Bronchial epithelial cell (primary cell): Measurements from ENCODE around the gene SGK1. TPM values are rescaled to one million over a fixed set of nuclear protein-coding genes. Genes with fewer than 3 reads are reported as not detected.
"Not testable (repeated sequence)": the region's sequence is repeated elsewhere in the genome, so short reads cannot be mapped to it uniquely, and the experiment has no call there.

Experiments
- DNase-seq: peaks from one replicate; pipeline ENCODE4 v3.0.0-alpha.2; 2010; ENCODE audit warnings: low read depth
- FAIRE-seq: peaks from 2 replicates; lab custom pipeline; 2011; peaks lifted over from hg19 to GRCh38; lab: Jason Lieb, UNC
- H3K27me3 ChIP-seq: 2 replicates; pipeline ENCODE4 v1.5.1; 2011; ENCODE audit warnings: low read length; ENCODE audit not compliant: control insufficient read depth, insufficient read depth
- H3K36me3 ChIP-seq: 2 replicates; pipeline ENCODE4 v1.5.1; 2011; ENCODE audit warnings: low read length; ENCODE audit not compliant: control insufficient read depth, insufficient read depth
- H3K4me3 ChIP-seq: 2 replicates; pipeline ENCODE4 v1.5.1; 2011; ENCODE audit warnings: mild to moderate bottlenecking, low read depth, low read length, control low read depth
- total RNA-seq: library from RNA; depleted of rRNA; stranded (reverse); fragments of >200 nt; gene quantifications from 2 replicates; pipeline ENCODE4 v1.2.1, GENCODE V29; 2014
- TF ChIP-seq, protein P1 (sequence below): IDR thresholded peaks from 2 replicates; pipeline ENCODE4 v1.5.1; 2011; ENCODE audit warnings: mild to moderate bottlenecking, moderate library complexity, low read length, control low read depth, inconsistent platforms; ENCODE audit not compliant: insufficient read depth, severe bottlenecking

Gene SGK1
- total RNA-seq, 1 donor from 2014 or later: 13.4 TPM

DNA sequence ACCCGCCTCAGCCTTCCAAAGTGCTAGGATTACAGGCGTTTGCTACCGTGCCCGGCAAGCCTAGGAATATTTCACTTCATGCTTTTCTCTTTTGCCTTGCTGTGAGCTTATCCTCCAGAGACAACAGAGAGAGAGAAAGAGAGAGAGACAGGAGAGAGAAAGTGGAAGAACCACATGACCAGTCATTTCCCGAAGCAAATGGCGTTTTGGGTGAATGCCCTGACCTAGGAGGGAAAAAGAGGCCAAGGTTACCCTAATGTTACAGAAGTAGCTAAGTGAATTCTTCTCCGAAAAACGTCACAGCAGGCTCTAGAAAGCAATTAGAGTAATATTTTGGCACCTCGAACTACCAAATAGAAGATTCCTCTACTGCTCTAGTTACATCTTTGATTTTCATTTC lies 9.1 kb downstream of the SGK1 start:
- FAIRE-seq: no peak
- no peaks in the 10 kb centered on the region for H3K36me3 ChIP-seq
- DNase-seq: no peak
- no peak overlapping the region for H3K4me3 ChIP-seq
- TF ChIP-seq, protein P1, sequence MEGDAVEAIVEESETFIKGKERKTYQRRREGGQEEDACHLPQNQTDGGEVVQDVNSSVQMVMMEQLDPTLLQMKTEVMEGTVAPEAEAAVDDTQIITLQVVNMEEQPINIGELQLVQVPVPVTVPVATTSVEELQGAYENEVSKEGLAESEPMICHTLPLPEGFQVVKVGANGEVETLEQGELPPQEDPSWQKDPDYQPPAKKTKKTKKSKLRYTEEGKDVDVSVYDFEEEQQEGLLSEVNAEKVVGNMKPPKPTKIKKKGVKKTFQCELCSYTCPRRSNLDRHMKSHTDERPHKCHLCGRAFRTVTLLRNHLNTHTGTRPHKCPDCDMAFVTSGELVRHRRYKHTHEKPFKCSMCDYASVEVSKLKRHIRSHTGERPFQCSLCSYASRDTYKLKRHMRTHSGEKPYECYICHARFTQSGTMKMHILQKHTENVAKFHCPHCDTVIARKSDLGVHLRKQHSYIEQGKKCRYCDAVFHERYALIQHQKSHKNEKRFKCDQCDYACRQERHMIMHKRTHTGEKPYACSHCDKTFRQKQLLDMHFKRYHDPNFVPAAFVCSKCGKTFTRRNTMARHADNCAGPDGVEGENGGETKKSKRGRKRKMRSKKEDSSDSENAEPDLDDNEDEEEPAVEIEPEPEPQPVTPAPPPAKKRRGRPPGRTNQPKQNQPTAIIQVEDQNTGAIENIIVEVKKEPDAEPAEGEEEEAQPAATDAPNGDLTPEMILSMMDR: no peak
- H3K27me3 ChIP-seq: no peaks in the 10 kb centered on the region

DNA sequence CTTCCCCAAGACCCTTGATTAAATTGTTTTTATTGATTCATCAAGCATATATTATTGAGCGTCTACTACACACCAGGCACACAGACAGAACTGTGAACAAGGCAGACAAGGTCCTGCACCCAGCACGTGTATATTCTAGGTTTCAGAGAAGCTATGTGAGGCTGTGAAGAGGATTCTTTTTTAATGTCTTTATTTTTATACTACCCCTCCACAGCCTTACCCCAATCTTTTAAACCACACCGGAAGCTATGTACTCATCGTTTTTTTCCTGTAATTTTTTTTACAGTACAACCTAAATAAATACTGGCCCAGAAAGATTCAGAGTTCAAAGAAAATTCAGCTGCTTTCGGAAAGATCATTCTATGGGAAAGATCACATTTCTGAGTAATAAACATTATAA lies 10.0 kb downstream of the SGK1 start:
- FAIRE-seq (no peak), DNase-seq (no peak)
- H3K36me3 ChIP-seq: no peaks in the 10 kb centered on the region
- H3K4me3 ChIP-seq: no peak overlapping the region
- no peaks in the 10 kb centered on the region for H3K27me3 ChIP-seq
- TF ChIP-seq, protein P1: no peak

DNA sequence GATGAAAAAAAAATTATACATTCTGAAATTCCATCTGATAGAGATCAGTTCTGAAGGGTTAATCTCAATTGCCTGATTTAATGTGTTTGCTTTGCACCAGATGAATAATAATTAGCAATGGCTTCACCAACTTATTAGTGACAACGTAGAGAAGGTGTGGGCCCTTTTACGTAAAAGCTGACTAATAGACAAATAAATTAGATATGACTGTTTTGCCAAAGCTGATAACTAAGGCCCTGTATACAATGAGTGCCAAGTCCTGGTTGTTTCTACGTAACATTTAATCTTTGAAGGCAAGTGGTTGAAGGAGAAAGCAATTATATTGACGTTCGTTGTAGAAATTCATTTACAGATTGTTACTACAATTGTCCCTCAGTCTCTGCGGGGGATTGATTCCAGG lies 10.8 kb downstream of the SGK1 start:
- H3K36me3 ChIP-seq: no peaks in the 10 kb centered on the region
- no peak overlapping the region for H3K4me3 ChIP-seq
- H3K27me3 ChIP-seq: no peaks in the 10 kb centered on the region
- DNase-seq (peak; percentile 62), FAIRE-seq (no peak)
- TF ChIP-seq, protein P1: no peak

DNA sequence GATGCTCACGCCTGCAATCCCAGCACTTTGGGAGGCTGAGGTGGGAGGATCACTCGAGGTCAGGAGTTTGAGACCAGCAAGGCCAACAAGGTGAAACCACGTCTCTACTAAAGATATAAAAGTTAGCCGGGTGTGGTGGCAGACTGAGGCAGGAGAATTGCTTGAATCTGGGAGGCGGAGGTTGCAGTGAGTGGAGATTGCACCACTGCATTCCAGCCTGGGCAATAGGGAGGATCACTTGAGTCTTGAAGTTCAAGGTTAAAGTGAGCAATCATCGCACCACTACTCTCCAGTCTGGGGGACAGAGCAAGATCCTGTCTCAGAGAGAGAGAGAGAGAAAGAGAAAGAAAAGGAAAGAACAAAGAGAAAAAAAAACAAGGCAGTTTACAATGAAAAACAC lies 13.5 kb downstream of the SGK1 start:
- not testable (repeated sequence) for H3K27me3 ChIP-seq, H3K36me3 ChIP-seq, FAIRE-seq, DNase-seq, H3K4me3 ChIP-seq

DNA sequence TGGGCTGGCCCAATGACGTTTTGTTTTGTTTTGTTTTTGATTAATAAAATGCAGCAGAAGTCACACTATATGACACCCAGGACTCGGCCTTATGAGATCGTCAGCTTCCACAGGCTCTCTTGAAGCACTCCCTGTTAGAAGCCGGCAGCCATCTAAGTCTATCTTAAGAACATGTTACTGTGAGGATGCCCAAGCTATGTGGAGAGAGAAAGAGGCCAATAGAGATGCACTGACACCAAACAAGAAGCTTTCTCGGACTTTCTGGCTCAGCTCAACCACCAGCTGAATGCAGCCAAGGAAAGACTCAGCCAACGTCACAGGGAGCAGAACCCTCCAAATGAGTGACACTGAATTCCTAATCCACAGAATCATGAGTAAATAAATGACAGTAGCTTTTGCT lies 14.0 kb downstream of the SGK1 start:
- H3K4me3 ChIP-seq: no peak overlapping the region
- DNase-seq (no peak), FAIRE-seq (no peak)
- no peaks in the 10 kb centered on the region for H3K36me3 ChIP-seq
- no peaks in the 10 kb centered on the region for H3K27me3 ChIP-seq
- TF ChIP-seq, protein P1: no peak

DNA sequence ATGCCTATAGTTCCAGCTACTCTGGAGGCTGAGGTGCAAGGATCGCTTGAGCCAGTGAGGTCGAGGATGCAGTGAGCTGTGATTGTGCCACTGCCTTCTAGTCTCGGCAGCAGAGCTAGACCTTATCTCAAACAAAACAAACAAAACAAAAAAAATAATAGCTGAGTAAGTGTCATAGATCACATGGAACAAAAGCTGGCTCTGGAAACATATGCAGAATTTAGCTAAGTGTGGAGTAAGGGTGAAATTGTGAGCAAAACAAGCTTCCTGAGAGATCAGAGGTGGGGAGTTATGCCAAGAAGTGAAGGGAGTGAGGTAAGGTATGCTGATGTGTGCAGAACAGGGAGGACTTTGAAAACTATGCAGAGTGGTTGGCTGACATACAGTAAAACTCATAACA lies 18.7 kb downstream of the SGK1 start:
- no peaks in the 10 kb centered on the region for H3K36me3 ChIP-seq
- TF ChIP-seq, protein P1: no peak
- no peak overlapping the region for H3K4me3 ChIP-seq
- DNase-seq (peak; percentile 59), FAIRE-seq (no peak)
- H3K27me3 ChIP-seq: no peaks in the 10 kb centered on the region
